Measurements from ENCODE around the gene DIRAS1. TPM values are rescaled to one million over a fixed set of nuclear protein-coding genes. Genes with fewer than 3 reads are reported as not detected.
"Not testable (repeated sequence)": the region's sequence is repeated elsewhere in the genome, so short reads cannot be mapped to it uniquely, and the experiment has no call there.

DIRAS1 gene
- total RNA-seq, 4 donors from 2014 or later, result 0.18 to 23.1 (median 1.4) TPM

GRCh38 chr19:2714531-2715269 lies 6.5 kb downstream of the DIRAS1 start:
- peaks cover 0 to 7% (median 0%) of the 10 kb centered on the region in 4 donors for H3K9me3 ChIP-seq
- H3K4me1 ChIP-seq, result peaks cover 0 to 11% (median under 1%) of the 10 kb centered on the region in 4 donors
- no peak for TF ChIP-seq POLR2A (IDR thresholded peaks at IDR 0.05)
- TF ChIP-seq, protein P1, sequence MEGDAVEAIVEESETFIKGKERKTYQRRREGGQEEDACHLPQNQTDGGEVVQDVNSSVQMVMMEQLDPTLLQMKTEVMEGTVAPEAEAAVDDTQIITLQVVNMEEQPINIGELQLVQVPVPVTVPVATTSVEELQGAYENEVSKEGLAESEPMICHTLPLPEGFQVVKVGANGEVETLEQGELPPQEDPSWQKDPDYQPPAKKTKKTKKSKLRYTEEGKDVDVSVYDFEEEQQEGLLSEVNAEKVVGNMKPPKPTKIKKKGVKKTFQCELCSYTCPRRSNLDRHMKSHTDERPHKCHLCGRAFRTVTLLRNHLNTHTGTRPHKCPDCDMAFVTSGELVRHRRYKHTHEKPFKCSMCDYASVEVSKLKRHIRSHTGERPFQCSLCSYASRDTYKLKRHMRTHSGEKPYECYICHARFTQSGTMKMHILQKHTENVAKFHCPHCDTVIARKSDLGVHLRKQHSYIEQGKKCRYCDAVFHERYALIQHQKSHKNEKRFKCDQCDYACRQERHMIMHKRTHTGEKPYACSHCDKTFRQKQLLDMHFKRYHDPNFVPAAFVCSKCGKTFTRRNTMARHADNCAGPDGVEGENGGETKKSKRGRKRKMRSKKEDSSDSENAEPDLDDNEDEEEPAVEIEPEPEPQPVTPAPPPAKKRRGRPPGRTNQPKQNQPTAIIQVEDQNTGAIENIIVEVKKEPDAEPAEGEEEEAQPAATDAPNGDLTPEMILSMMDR (IDR thresholded peaks at IDR 0.05), result no peak
- DNase-seq, result no peak
- no peak overlapping the region for H3K27ac ChIP-seq
- no peak overlapping the region for H3K4me3 ChIP-seq
- no peaks in the 10 kb centered on the region for H3K27me3 ChIP-seq
- H3K36me3 ChIP-seq, result no peaks in the 10 kb centered on the region

GRCh38 chr19:2714102-2714501 lies 7.1 kb downstream of the DIRAS1 start:
- H3K27me3 ChIP-seq, H3K9me3 ChIP-seq, H3K4me3 ChIP-seq, DNase-seq, H3K36me3 ChIP-seq, H3K27ac ChIP-seq: not testable (repeated sequence)
- H3K4me1 ChIP-seq, result peaks cover 0 to 11% (median 0%) of the 10 kb centered on the region in 4 donors

DNA sequence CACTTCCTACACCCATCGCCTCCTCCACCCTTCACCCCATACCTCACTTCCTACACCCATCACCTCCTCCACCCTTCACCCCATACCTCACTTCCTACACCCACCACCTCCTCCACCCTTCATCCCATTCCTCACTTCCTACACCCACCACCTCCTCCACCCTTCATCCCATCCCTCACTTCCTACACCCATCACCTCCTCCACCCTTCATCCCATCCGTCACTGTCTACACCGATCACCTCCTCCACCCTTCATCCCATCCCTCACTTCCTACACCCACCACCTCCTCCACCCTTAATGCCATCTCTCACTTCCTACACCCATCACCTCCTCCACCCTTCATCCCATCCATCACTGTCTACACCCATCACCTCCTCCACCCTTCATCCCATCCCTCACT lies 8.0 kb downstream of the DIRAS1 start:
- not testable (repeated sequence) for H3K27ac ChIP-seq, H3K9me3 ChIP-seq, H3K4me3 ChIP-seq, H3K27me3 ChIP-seq, H3K36me3 ChIP-seq, DNase-seq
- peaks cover 0 to 11% (median 0%) of the 10 kb centered on the region in 4 donors for H3K4me1 ChIP-seq

- Histone ChIP-seq H3K36me3 (no peaks in the 10 kb centered on the region), H3K27ac (peak overlapping the region in 1 of 4 donors; percentile 78), H3K4me3 (no peak overlapping the region), H3K4me1 (peaks cover 0 to 11% (median 0%) of the 10 kb centered on the region in 4 donors), H3K27me3 (no peaks in the 10 kb centered on the region), H3K9me3 (peaks cover 0 to 7% (median 0%) of the 10 kb centered on the region in 4 donors)
- no peak for DNase-seq
- TF ChIP-seq POLR2A (IDR thresholded peaks at IDR 0.05), result no peak
- TF ChIP-seq, protein P1 (IDR thresholded peaks at IDR 0.05), result no peak
These were observed 9.3 kb downstream of the DIRAS1 start for GRCh38 chr19:2711875-2712205.

GRCh38 chr19:2711172-2711874 lies 9.8 kb downstream of the DIRAS1 start:
- TF ChIP-seq, protein P1 (IDR thresholded peaks at IDR 0.05), result no peak
- TF ChIP-seq POLR2A (IDR thresholded peaks at IDR 0.05), result no peak
- Histone ChIP-seq H3K9me3 (peaks cover 0 to 7% (median 0%) of the 10 kb centered on the region in 4 donors), H3K4me3 (peak overlapping the region in 1 of 4 donors; percentile 9), H3K36me3 (no peaks in the 10 kb centered on the region), H3K27ac (peak overlapping the region in 1 of 4 donors; percentile 78), H3K27me3 (no peaks in the 10 kb centered on the region), H3K4me1 (peaks cover 0 to 11% (median 0%) of the 10 kb centered on the region in 4 donors)
- DNase-seq, result peak in 2 of 3 donors; percentile 67 to 75

- no peaks in the 10 kb centered on the region for H3K9me3 ChIP-seq
- no peak overlapping the region for H3K27ac ChIP-seq
- DNase-seq, result no peak
- H3K4me3 ChIP-seq, result no peak overlapping the region
- H3K36me3 ChIP-seq, result no peaks in the 10 kb centered on the region
- peaks cover 0 to 11% (median 5%) of the 10 kb centered on the region in 4 donors for H3K4me1 ChIP-seq
- no peaks in the 10 kb centered on the region for H3K27me3 ChIP-seq
- TF ChIP-seq, protein P1 (IDR thresholded peaks at IDR 0.05), result no peak
- TF ChIP-seq POLR2A (IDR thresholded peaks at IDR 0.05), result no peak
These were observed 14.9 kb downstream of the DIRAS1 start for GRCh38 chr19:2706251-2706650.
